T-helper 1 cell treated with Interleukin-12 subunit alpha and Interleukin-12 subunit beta and Interleukin-4 antibody, amounts not matched to agents 30 ng/mL and 1 ng/mL, for 36 hours (primary cell): ENCODE results near the gene MYO15B. TPM values are rescaled to one million over a fixed set of nuclear protein-coding genes. Genes with fewer than 3 reads are reported as not detected.

Experiments
- intact Hi-C: fragments of 100-400 bp; cut with micrococcal nuclease; formaldehyde crosslinking; loops from one replicate; pipeline ENCODE4 v1.15.1; 2024
- total RNA-seq: library from RNA; stranded (reverse); gene quantifications from 2 replicates; pipeline ENCODE4 v1.2.3, GENCODE V29; 2022

The MYO15B gene
- total RNA-seq: 43.2 and 48.4 TPM in 2 replicates

GRCh38 chr17:75587675-75588595 is at the start of gene MYO15B:
Gene MYO15B (plus strand): TSS chr17:75587800. CDS start chr17:75588058, 258 bp downstream.
- intact Hi-C loops: loop anchor here (1.0 kb wide), 1 partner anchor 17 kb away; no protein-coding TSS in a partner anchor

GRCh38 chr17:75539967-75540729 is 47.5 kb upstream of the MYO15B start:
- intact Hi-C loops: no loop called here

GRCh38 chr17:75540923-75541503 is 46.6 kb upstream of the MYO15B start:
- intact Hi-C loops: no loop called here

DNA sequence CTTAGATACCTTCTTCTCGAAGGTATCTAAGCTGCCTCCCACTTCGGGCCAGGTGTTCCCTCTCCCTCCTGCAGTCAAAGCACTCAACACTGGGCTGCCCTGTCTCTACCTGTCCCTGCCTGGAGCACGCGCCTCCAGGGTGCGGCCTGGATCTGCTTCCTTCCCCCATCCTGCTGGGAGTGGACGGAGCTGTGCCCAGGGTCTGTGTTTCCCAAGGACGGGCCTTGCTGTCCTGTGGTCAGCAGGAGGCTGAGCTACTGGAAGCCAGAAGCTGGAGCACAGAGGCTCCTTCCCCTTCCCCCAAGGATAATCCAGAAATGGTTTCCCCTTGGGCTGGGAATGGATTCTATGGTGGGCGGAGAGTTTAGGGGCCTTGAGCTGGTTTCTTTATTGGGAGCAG is 45.4 kb upstream of the MYO15B start:
- intact Hi-C loops: no loop called here

GRCh38 chr17:75542728-75543336 is 44.8 kb upstream of the MYO15B start:
- intact Hi-C loops: no loop called here

- intact Hi-C loops: no loop called here
Observed at GRCh38 chr17:75544250-75544649, 43.4 kb upstream of the MYO15B start.

GRCh38 chr17:75546181-75546580 is 41.4 kb upstream of the MYO15B start:
- intact Hi-C loops: no loop called here

DNA sequence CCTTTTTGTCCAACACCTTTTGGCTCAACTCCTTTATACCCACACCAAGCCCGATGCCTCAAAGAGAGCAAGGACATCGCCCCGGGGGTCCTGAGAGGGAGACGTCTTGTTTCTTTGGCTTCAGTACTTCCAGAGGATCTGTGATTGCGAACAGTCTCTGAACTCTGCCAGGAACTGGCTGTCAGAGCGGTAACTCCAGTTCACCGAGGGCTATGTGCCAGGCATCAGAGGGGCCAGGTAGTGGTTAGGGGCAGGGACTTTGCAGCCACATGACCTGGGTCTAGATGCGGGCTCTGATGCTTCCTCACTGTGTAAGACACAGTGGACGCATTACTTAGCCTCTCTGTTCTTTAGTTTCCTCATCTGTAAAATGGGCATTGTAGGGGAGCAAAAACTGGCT is 40.5 kb upstream of the MYO15B start:
- intact Hi-C loops: no loop called here

DNA sequence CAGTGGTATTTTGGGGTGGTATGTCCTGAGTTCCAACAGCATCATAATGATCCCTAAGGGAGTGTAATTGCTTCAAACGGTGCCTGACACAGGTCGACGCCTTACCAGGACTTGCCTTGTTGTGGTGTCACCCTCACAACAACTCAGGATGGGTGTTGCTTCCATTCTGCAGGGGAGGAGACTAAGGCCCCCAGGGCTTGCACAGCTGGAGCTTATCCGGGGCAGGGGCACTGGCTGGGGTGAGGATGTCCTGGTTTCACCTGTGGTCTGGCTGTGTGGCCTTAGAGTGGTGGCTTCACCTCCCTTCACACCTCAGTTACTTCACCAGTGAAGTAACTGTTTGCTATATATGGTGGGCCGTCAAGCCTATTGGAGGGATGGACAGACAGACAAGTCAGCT is 38.8 kb upstream of the MYO15B start:
- intact Hi-C loops: no loop called here

DNA sequence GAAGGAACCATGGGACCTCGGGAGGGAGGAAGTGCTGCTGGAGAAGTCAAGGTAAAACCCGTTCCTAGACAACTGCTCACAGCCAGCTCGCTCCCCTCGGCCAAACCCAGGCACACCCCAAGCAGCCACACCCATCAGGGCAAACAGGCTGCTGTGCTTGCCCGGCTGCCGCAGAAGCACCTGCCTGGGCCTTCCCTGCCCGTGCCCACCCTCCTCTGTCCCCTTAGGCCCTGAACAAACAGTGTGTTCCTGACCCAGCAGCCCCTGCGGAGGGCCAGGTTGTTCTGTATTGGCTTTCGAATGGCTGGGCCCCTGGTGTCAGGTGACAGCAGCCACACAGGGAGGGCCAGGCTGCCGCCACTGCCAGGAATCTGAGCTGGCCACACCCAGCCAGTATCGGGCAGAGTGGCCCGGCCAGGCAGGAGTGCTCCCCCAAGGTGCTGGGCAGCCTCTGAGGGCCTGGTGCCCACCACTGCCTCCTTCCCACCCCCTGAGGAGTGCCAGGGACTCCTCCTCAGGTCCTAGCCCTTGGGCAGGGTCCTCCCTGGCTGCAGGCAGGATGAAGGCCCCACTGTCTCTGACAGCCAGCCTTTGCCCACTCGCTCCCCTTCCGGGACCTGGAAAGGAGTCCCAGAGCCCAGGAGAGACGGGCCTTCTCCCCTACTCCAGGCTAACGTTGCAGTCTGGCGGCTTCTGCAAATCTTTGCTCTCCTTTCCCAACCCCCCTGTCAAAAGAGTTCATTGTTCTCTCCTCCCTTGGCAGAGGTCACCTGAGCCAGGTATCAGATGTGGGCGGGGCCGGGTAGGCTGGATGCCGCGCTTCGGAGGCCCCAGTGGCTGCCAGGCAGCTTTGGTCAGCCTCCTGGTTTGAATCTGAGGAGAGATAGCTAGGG is 38.1 kb upstream of the MYO15B start:
- intact Hi-C loops: no loop called here

- intact Hi-C loops: no loop called here
Observed at GRCh38 chr17:75550139-75550465, 37.5 kb upstream of the MYO15B start.

GRCh38 chr17:75551266-75551665 is 36.3 kb upstream of the MYO15B start:
- intact Hi-C loops: no loop called here

DNA sequence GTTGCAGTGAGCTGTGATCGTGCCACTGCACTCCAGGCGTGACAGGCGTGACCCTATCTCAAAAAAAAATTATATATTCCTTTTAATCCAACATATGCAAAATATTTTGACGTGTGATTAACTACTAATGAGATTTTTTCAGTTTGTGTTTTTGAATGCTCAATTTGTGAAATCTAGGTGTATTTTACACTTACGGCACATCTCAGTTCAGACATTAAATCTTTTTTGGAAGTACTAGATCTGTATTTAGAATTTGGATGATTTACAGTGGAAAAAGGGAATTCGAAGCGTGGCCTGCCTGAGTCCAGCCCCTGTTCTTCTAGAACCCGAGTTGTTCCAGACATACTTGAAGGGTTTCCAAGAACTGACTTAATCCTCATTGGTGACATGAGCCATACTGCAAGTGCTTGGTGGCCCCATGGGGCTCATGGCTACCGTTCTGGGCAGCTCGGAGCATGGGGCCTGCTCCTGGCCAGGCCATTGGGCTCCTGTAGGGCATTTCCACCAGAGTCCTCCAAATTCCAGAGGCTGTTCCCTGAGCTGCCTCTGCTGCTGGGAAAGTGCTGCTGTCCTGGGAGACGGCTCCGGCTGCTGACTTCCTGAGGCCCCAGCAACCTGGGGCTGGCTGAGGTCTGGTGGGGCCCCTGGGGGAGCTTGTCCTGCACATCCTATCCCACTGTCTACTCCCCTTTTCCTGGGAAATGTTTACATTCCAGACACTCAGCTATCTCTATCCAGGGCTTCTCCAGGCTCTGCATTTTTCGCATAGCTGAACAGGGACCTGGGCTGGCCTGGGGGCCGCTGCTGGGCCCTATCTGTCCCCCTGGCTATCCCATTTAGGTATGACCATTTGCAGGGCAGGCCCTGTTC is 34.9 kb upstream of the MYO15B start:
- intact Hi-C loops: no loop called here

DNA sequence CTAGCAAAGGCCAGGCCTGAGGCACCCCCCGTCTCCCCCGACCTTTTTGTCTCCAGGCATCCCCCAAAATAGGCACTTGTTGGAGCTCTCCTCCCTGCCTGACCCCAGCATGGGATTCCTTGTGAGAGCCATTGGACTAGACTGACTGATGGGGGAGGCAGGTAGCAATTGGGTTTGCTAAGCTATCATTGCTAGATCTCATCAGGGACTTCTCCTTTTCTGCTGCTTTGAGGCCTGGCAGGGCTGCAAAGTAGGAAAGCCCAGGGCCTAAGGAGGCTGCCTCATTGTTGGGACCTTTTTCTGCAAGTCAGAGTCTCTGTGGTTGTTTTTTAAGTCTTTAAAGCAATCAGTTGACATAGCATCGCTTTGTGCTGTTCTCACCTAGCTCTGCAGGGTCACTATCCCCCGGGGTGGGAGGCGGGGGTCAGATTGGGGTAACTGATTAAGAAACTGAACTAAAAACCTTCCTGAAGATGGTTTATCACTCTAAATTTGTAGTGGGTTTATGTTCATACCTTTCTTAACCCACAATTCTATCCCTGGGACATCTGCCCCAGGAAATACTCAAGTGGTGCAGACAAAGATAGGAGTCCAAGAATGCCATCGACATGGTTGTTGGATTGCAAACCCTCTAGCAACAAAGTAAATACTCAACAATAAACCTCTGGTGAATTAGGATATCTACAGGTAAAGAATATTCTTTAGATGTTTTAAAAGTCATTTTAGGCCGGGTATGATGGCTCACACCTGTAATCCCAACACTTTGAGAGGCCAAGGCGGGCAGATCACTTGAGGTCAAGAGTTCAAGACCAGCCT is 34.1 kb upstream of the MYO15B start:
- intact Hi-C loops: no loop called here

DNA sequence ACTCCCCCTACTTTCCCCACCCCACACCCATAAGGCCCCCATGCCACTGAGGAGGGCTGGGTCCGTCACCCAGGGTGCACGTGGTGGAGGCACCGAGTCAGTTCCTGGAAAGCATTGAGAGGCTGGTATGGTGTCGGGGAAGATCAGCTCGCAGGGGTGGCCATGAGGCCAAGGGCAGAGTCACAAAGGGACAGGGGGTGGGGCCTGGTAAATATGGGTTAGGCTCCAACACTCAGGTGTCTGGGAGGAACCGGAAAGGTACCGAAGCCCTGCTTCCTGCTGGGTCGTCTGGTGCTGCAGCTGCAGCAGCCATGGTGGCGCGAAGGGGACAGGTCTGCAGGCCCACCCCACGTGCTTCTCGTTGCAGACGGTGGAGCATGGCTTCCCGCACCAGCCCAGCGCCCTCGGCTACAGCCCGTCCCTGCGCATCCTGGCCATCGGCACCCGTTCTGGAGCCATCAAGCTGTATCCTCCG is 31.9 kb upstream of the MYO15B start:
- intact Hi-C loops: no loop called here

DNA sequence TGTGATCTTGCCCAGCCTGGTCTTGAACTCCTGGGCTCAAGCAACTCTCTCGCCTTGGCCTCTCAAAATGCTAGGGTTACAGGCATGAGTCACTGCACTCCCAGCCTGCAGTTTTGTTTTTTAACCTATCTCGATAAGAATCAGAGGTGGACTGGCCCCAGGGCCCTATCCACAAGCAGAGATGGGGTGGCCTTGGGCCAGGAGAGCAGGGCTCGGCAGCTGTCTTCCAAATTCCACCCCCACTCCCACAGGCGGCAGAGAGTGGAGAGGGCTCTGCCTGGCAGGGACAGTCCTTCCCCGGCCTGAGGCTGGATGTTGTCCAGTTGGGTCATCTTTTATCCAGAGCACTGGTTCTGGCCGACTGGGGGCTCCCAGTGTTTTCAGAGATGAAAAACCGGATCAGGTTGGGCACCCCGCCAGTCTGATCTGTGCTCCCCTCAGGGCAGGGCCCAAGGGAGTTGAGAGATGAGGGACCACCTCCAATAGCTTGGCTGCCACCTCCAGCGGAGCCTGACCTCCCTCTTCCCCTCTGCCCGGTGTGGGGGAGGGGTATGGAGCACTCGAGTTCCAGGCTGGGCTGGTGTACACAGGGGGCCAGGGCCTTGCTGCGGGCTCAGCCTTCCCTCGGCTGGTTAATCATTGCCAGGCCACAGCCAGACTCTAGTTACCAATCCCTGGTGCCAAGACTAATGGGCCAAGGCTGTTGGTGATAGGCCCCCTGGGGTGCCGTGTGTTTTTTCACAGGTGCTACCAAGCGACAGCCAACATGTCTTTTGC is 30.3 kb upstream of the MYO15B start:
- intact Hi-C loops: no loop called here

GRCh38 chr17:75557852-75558665 is 29.5 kb upstream of the MYO15B start:
- intact Hi-C loops: no loop called here
